ENCODE results near the gene NEK11.
"Not testable (repeated sequence)": the region's sequence is repeated elsewhere in the genome, so short reads cannot be mapped to it uniquely, and the experiment has no call there.

NEK11 gene

DNA sequence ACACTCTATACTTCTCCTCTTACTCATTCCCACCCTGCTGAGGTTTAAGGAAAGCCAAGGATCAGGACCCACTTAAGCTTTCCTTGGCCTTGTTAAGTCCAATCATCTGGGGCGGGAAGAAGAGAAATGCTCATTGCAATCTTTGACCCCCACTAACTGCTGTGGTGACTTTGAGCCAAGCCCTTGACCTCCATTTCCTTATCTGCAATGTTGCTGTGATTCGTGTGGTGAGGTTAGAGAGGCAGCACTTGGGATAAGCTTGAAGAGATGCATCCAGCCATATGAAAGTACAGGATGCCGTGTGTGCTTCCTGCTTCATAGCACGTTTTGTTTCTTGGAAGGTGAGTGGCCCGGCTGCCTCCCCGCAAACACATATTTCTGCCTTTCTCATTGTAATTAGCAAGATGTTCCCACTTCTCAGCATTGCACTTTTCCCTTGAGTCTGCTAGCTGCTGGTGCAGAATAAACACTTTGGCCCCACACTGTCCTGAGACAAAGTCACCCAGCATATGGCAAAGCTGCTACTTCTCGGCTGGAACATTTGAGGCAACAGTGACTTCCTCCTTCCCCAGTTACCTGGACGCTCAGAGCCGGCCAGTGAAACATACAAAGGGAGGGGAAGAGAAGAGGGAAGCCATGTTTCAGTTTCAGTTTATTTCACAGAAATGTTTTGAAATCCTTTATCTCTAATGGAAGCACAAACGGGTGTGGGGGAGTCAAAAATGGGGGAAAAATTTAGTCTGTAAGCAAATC is 344.4 kb downstream of the NEK11 start:
- DNase-seq = no peak

DNA sequence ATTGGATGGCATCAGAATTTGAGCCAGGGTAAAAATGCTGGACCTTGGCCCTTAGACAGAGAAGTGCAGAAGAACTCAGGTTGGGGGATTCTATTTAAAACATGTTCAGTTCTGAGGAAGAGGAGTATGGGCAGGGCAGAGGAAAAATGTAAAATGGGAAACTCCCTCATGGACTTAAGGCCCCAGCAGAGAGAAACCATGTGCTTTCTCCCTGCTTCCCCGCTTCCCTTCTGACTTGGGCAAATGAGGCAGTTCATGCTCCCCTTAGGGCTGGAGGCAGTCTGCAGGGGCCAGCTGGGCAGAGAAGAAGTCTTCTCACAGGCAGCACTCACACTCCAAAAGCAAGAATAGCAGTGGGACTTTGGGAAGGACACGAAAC is 345.0 kb downstream of the NEK11 start:
- DNase-seq = no peak

DNA sequence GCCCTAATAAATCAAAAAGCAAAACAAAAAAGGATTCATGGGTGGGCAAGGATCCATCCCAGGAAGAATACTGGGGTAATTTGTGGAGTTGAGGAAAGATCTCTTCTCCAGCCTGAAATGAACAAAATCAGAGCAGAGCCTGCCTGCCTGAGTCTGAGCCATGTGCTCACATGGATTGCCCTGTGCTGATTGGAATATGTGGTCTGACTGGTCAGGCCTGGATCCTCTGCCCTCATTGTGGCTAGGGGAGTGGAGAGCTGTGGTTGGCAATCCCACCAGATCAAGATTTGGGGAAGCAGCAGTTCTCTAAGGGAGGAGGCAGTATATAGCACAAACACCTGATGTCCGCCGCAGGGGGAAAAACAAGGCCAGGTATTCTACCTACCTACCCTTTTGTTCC is 348.1 kb downstream of the NEK11 start:
- DNase-seq = no peak

- not testable (repeated sequence) for DNase-seq
Observed at GRCh38 chr3:131380821-131381444, 354.3 kb downstream of the NEK11 start.

GRCh38 chr3:131381445-131382291 is 355.0 kb downstream of the NEK11 start, which contains the start of gene NUDT16:
NUDT16 (plus strand) TSS chr3:131381774; CDS start chr3:131381805, 31 bp downstream.
- peak; percentile 94 for DNase-seq

- DNase-seq = no peak
Observed at GRCh38 chr3:131386429-131387165, 359.9 kb downstream of the NEK11 start.

DNA sequence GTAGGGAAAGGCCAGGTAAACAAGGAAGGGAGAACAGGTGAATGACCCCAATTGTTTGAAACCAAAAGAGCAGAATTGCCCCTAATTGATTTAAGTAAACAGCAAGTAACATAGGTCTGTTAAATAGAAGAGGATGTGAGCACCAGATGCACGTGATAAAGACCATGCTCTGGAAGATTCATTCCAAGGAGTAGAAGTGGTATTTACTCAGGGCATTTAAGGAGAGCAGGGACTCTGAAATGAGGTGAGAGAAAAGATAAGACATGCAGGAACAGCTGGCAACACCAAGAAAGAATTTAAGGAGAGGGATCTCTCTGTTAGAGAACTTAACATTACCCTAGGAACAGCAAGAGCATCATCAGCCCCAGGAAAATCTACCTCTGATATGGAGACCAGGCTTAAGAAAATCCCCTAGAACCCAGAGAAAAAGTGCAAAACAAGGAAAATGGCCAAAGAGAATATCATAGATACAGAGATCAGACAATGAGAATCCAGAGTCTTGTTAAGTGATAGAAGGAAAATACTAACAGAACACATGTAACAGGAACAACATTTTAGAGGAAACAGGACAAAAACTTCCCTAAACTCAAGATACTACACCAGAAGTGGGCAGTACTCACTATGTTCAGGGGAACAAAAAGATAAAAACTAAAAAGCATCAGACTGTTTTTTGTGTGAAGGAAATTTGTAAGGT is 361.3 kb downstream of the NEK11 start:
- DNase-seq = no peak

- no peak for DNase-seq
Observed at GRCh38 chr3:131388490-131388799, 361.8 kb downstream of the NEK11 start.

DNA sequence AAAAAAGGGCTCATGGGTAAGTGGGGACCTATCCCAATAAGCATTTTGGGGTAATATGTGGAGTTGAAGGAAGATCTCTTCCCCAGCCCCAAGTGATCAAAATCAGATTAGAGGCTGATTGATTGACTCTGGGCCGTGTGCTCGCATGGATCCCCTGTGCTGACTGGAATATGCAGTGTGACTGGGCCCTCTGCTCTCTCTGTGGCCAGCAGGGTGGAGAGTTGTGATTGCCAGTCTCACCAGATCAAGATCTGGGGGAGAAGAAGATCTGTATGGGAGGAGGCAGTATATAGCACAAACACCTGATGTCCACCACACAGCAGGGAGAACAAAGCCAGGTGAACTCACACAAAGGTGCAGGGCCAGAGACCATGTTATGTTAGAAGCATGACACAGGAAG is 363.7 kb downstream of the NEK11 start:
- no peak for DNase-seq

DNA sequence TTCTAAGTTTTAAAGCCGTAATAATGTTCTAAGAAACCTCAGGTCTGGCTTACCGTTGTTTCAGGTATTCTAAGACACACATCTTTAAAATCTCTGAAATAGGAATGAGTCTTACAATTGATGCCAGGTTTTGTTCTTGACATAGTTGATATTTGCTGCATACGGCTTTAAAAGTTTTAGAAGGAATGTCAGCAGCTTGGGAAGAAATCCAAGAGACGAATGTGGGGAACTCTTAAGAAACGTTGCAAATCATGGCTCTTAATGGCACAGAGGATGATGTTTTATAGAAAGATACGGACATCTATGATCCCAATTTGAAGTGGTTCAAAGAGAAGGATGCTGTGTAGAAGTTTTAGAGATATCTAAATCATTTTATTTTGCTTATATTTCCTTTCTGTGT is 366.4 kb downstream of the NEK11 start:
- no peak for DNase-seq

DNA sequence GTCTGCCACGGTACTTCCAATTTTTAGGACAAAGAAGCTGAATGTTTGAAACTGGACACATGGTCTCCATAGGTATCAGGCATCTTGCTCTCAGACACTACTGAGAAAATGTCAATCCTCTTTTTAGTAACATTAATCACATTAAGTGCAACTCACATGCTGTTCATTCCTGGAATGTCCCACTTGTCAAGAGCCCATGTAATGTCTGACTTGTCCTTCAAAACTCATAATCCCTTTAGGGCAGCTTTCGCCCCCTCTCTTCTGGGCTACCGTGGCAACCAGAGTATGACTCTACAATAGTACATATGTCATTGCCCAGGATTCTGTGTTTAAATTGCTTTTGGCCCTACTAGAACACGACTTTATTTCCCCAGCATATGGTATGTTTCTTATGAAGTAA is 367.2 kb downstream of the NEK11 start:
- DNase-seq = no peak

- DNase-seq = no peak
Observed at GRCh38 chr3:131394400-131394799, 367.7 kb downstream of the NEK11 start.

GRCh38 chr3:131396170-131396569 is 369.5 kb downstream of the NEK11 start:
- DNase-seq = no peak

- DNase-seq = no peak
Observed at GRCh38 chr3:131397889-131398288, 371.2 kb downstream of the NEK11 start.
